Kidney epithelial cell (primary cell): ENCODE results near the gene VCPKMT. TPM values are rescaled to one million over a fixed set of nuclear protein-coding genes. Genes with fewer than 3 reads are reported as not detected.

Experiments used
- DNase-seq: peaks from one replicate; pipeline ENCODE4 v3.0.0-alpha.2; 2010; ENCODE audit warnings: low read depth
- H3K27me3 ChIP-seq: 2 replicates; pipeline ENCODE4 v1.6.0; 2011; ENCODE audit warnings: low read length; ENCODE audit not compliant: control insufficient read depth, insufficient read depth
- H3K36me3 ChIP-seq: 2 replicates; pipeline ENCODE4 v1.5.1; 2011; ENCODE audit warnings: low read length; ENCODE audit not compliant: control insufficient read depth, insufficient read depth
- H3K4me3 ChIP-seq: 2 replicates; pipeline ENCODE4 v1.5.1; 2011; ENCODE audit warnings: low read depth, mild to moderate bottlenecking, control low read depth, low read length
- CTCF ChIP-seq: IDR thresholded peaks from 2 replicates; pipeline ENCODE4 v1.5.1; 2011; ENCODE audit warnings: mild to moderate bottlenecking, moderate library complexity, low read length, control low read depth, inconsistent platforms; ENCODE audit not compliant: insufficient read depth, poor library complexity, severe bottlenecking
- total RNA-seq: library from RNA; depleted of rRNA; stranded (reverse); fragments of >200 nt; gene quantifications from 2 replicates; pipeline ENCODE4 v1.2.3, GENCODE V29; 2015

The VCPKMT gene
- total RNA-seq, 1 donor from 2014 or later, result 6.6 TPM

- TF ChIP-seq CTCF, result no peak
- Histone ChIP-seq H3K27me3 (no peaks in the 10 kb centered on the region), H3K4me3 (no peak overlapping the region), H3K36me3 (no peaks in the 10 kb centered on the region)
- no peak for DNase-seq
Observed at GRCh38 chr14:50068496-50068895, 47.9 kb downstream of the VCPKMT start.

GRCh38 chr14:50067723-50068495 is 48.5 kb downstream of the VCPKMT start:
- no peak for DNase-seq
- H3K27me3 ChIP-seq, result no peaks in the 10 kb centered on the region
- H3K36me3 ChIP-seq, result no peaks in the 10 kb centered on the region
- TF ChIP-seq CTCF, result no peak
- no peak overlapping the region for H3K4me3 ChIP-seq

- no peak for TF ChIP-seq CTCF
- Histone ChIP-seq H3K36me3 (no peaks in the 10 kb centered on the region), H3K4me3 (no peak overlapping the region), H3K27me3 (no peaks in the 10 kb centered on the region)
- no peak for DNase-seq
Observed at GRCh38 chr14:50065583-50065982, 50.8 kb downstream of the VCPKMT start.

GRCh38 chr14:50064993-50065392 is 51.4 kb downstream of the VCPKMT start:
- no peak overlapping the region for H3K4me3 ChIP-seq
- H3K36me3 ChIP-seq, result no peaks in the 10 kb centered on the region
- no peak for DNase-seq
- H3K27me3 ChIP-seq, result no peaks in the 10 kb centered on the region
- no peak for TF ChIP-seq CTCF

- DNase-seq, result no peak
- Histone ChIP-seq H3K4me3 (no peak overlapping the region), H3K36me3 (no peaks in the 10 kb centered on the region), H3K27me3 (no peaks in the 10 kb centered on the region)
- no peak for TF ChIP-seq CTCF
Observed at GRCh38 chr14:50063876-50064420, 52.4 kb downstream of the VCPKMT start.

- DNase-seq, result no peak
Observed at GRCh38 chr14:50062438-50063085, 53.8 kb downstream of the VCPKMT start.

More at GRCh38 chr14:50062438-50063085, 53.8 kb downstream of the VCPKMT start:
- no peak for TF ChIP-seq CTCF
- Histone ChIP-seq H3K4me3 (no peak overlapping the region), H3K36me3 (no peaks in the 10 kb centered on the region), H3K27me3 (no peaks in the 10 kb centered on the region)
